Measurements from ENCODE around the gene DIPK1A. TPM values are rescaled to one million over a fixed set of nuclear protein-coding genes. Genes with fewer than 3 reads are reported as not detected.
"Not testable (repeated sequence)": the region's sequence is repeated elsewhere in the genome, so short reads cannot be mapped to it uniquely, and the experiment has no call there.

DIPK1A gene
- total and polyA plus RNA-seq, 12 donors: 0.91 to 10.2 (median 3.0) TPM

DNA sequence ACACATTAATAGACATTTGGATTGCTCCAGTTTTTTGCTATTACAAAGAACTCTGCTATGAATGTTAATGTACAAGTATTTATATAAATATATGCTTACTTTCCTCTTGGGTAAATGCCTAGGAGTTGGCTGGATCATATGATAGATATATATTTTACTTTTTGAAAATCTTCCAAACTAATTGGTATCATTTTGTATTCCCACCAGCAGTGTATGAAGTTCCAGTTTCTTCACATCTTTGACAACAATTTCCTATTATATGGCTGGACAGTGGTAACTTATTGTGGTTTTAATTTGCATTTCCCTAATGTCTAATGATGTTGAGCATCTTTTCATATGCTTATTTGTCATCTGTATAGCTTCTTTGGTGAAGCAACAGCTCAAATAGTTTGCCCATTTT is 23.8 kb upstream of the DIPK1A start:
- Histone ChIP-seq H3K36me3 (replicated peaks in 1 of 2) (no peaks in the 10 kb centered on the region), H3K4me1 (replicated peaks in 1 of 2) (no peaks in the 10 kb centered on the region), H3K4me3 (no peak overlapping the region), H3K27me3 (no peaks in the 10 kb centered on the region), H3K9me3 (replicated peaks in 1 of 3) (no peaks in the 10 kb centered on the region), H3K27ac (no peak overlapping the region)
- no peak for TF ChIP-seq POLR2A (IDR thresholded peaks at IDR 0.05)
- TF ChIP-seq, protein P1, sequence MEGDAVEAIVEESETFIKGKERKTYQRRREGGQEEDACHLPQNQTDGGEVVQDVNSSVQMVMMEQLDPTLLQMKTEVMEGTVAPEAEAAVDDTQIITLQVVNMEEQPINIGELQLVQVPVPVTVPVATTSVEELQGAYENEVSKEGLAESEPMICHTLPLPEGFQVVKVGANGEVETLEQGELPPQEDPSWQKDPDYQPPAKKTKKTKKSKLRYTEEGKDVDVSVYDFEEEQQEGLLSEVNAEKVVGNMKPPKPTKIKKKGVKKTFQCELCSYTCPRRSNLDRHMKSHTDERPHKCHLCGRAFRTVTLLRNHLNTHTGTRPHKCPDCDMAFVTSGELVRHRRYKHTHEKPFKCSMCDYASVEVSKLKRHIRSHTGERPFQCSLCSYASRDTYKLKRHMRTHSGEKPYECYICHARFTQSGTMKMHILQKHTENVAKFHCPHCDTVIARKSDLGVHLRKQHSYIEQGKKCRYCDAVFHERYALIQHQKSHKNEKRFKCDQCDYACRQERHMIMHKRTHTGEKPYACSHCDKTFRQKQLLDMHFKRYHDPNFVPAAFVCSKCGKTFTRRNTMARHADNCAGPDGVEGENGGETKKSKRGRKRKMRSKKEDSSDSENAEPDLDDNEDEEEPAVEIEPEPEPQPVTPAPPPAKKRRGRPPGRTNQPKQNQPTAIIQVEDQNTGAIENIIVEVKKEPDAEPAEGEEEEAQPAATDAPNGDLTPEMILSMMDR (IDR thresholded peaks at IDR 0.05): no peak
- no peak for DNase-seq
- intact Hi-C loops (cut with DNase I): no loop called here

DNA sequence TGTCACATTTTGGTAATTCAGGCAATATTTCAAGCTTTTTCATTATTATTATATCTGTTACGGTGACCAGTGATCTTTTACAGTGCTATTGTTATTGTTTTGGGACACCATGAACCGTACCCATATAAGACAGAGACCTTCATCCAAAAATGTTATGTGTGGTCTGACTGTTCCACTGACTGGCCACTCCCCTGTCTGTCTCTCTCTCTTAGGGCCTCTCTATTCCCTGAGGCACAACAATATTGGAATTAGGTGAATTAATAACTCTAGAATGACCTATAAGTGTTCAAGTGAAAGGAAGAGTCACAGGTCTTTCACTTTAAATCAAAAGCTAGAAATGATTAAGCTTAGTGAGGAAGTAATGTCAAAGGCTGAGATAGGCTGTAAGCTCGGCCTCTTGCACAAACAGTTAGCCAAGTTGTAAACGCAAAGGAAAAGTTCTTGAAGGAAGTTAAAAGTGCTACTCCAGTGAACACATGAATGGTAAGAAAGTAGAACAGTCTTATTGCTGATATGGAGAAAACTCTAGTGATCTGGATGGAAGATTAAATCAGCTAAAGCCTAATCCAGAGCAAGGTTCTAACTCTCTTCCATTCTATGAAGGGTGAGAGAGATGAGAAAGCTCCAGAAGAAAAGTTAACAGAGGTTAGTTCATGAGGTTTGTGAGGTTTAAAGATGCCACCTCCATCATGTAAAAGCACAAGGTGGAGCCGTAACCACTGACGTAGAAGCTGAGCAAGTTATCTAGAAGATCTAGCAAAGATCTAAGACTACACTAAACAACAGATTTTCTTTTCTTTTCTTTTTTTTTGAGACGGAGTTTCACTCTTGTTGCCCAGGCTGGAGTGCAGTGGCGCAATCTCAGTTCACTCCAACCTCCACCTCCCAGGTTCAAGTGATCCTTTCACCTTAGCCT is 19.7 kb upstream of the DIPK1A start:
- H3K36me3 ChIP-seq (replicated peaks in 1 of 2): no peaks in the 10 kb centered on the region
- H3K27ac ChIP-seq: peak overlapping the region in 1 of 5 donors; percentile 47
- intact Hi-C loops (cut with DNase I): no loop called here
- no peak for DNase-seq
- TF ChIP-seq POLR2A (IDR thresholded peaks at IDR 0.05): no peak
- TF ChIP-seq, protein P1 (IDR thresholded peaks at IDR 0.05): no peak
- no peak overlapping the region for H3K4me3 ChIP-seq
- no peaks in the 10 kb centered on the region for H3K4me1 ChIP-seq (replicated peaks in 1 of 2)
- H3K27me3 ChIP-seq: no peaks in the 10 kb centered on the region
- no peaks in the 10 kb centered on the region for H3K9me3 ChIP-seq (replicated peaks in 1 of 3)
- 72 to 81% (median 78%) methylated on average over 8 of the region's 8 CpGs for WGBS, 4 donors

DNA sequence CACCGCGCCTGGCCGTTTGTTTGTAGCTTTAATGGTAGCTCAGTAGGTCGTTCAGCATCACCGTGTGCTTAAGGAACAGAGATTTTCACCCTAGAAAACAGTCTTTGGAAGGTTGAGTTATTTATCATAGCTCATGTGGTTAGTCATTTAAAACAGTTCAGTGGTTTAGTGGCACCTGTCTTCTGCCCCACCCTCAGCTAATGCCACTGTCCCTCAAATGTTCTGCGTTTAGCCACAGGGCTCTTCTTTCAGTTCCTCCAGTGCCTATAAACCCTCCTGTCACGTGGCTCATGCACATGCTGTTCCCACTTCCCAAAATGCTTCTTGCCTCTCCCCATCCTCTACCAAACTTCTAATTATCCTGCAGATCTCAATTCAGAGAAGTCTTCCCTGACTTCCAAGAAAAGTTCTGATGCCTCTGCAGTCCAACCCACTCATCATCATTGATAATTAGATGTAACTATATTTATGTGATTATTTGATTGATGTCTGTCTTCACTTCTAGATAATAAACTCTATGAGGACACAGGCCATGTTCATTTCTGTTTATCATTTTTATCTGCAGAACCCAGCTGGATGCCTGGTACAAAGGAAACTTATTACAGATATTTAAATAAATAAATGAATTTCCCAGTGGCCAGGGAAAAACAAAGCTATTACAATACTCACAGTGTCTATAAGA is 14.4 kb upstream of the DIPK1A start:
- TF ChIP-seq, protein P1 (IDR thresholded peaks at IDR 0.05): no peak
- TF ChIP-seq POLR2A (IDR thresholded peaks at IDR 0.05): no peak
- WGBS, 4 donors: 78 to 85% (median 81%) methylated on average over 7 of the region's 7 CpGs
- Histone ChIP-seq H3K9me3 (replicated peaks in 1 of 3) (no peaks in the 10 kb centered on the region), H3K27ac (no peak overlapping the region), H3K4me3 (no peak overlapping the region), H3K4me1 (replicated peaks in 1 of 2) (peaks cover 0 to 7% of the 10 kb centered on the region in 2 donors), H3K27me3 (no peaks in the 10 kb centered on the region), H3K36me3 (replicated peaks in 1 of 2) (no peaks in the 10 kb centered on the region)
- intact Hi-C loops (cut with DNase I): no loop called here
- peak in 2 of 7 donors; percentile 25 to 27 for DNase-seq

GRCh38 chr1:92974112-92974511 is 12.8 kb upstream of the DIPK1A start:
- intact Hi-C loops (cut with DNase I); H3K4me1 ChIP-seq (replicated peaks in 1 of 2); DNase-seq; H3K36me3 ChIP-seq (replicated peaks in 1 of 2); H3K4me3 ChIP-seq; H3K27ac ChIP-seq; H3K27me3 ChIP-seq; H3K9me3 ChIP-seq (replicated peaks in 1 of 3): not testable (repeated sequence)
- WGBS, 4 donors: 70 to 88% (median 85%) methylated on average over 5 of the region's 5 CpGs

Measured in adrenal gland (tissue), 12 donors.